HEK293T (cell line): ENCODE results near the gene URB1.

ENCODE experiments used
- CTCF ChIA-PET: fragments of 350-600 bp; formaldehyde crosslinking; extraction: SDS; loops from one replicate; lab custom pipeline; 2021; ENCODE audit warnings: antibody characterized with exemption, inconsistent platforms; lab: Yijun Ruan, JAX
- POLR2A ChIA-PET: fragments of 350-600 bp; formaldehyde crosslinking; extraction: SDS; loops from one replicate; lab custom pipeline; 2020; ENCODE audit warnings: antibody characterized with exemption, inconsistent platforms; lab: Yijun Ruan, JAX
- DNase-seq: peaks from one replicate; pipeline ENCODE4 v3.0.0; 2012; ENCODE audit warnings: mixed read lengths; ENCODE audit errors: extremely low spot score
- ARNT ChIP-seq: fragments of 450-650 bp; IDR thresholded peaks from 2 replicates; pipeline ENCODE4 v1.6.1; 2017; ENCODE audit warnings: mild to moderate bottlenecking
- BHLHE40 ChIP-seq: fragments of 450-650 bp; IDR thresholded peaks from 2 replicates; pipeline ENCODE4 v1.6.1; 2016; ENCODE audit warnings: mild to moderate bottlenecking, moderate library complexity, borderline replicate concordance
- CTBP1 ChIP-seq: fragments of 450-650 bp; IDR thresholded peaks from 2 replicates; pipeline ENCODE4 v1.6.1; 2016; ENCODE audit warnings: borderline replicate concordance
- ELF4 ChIP-seq: fragments of 450-650 bp; IDR thresholded peaks from 2 replicates; pipeline ENCODE4 v1.6.1; 2017; ENCODE audit warnings: antibody characterized with exemption
- FOXA1 ChIP-seq: fragments of 450-650 bp; IDR thresholded peaks from 2 replicates; pipeline ENCODE4 v1.6.1; 2016; ENCODE audit warnings: mild to moderate bottlenecking
- FOXK2 ChIP-seq: fragments of 450-650 bp; IDR thresholded peaks from 2 replicates; pipeline ENCODE4 v1.6.1; 2016; ENCODE audit warnings: mild to moderate bottlenecking
- FOXM1 ChIP-seq: fragments of 450-650 bp; IDR thresholded peaks from 2 replicates; pipeline ENCODE4 v1.6.1; 2017; ENCODE audit warnings: mild to moderate bottlenecking, borderline replicate concordance
- HDGF ChIP-seq: fragments of 450-650 bp; IDR thresholded peaks from 2 replicates; pipeline ENCODE4 v1.6.1; 2017; ENCODE audit warnings: antibody characterized with exemption, borderline replicate concordance
- L3MBTL2 ChIP-seq: fragments of 450-650 bp; conservative IDR thresholded peaks from 2 replicates; pipeline ENCODE4 v1.6.1; 2016; ENCODE audit warnings: mild to moderate bottlenecking
- LEF1 ChIP-seq: fragments of 450-650 bp; IDR thresholded peaks from 2 replicates; pipeline ENCODE4 v1.6.1; 2017; ENCODE audit warnings: mild to moderate bottlenecking, borderline replicate concordance
- NFRKB ChIP-seq: fragments of 450-650 bp; IDR thresholded peaks from 2 replicates; pipeline ENCODE4 v1.6.1; 2016; ENCODE audit warnings: mild to moderate bottlenecking, moderate library complexity
- SP1 ChIP-seq: fragments of 450-650 bp; IDR thresholded peaks from 2 replicates; pipeline ENCODE4 v1.6.1; 2017
- SUZ12 ChIP-seq: fragments of 450-650 bp; IDR thresholded peaks from 2 replicates; pipeline ENCODE4 v1.6.1; 2016; ENCODE audit warnings: mild to moderate bottlenecking
- TARDBP ChIP-seq: fragments of 450-650 bp; IDR thresholded peaks from 2 replicates; pipeline ENCODE4 v1.6.1; 2016
- ZNF384 ChIP-seq: fragments of 450-650 bp; IDR thresholded peaks from 2 replicates; pipeline ENCODE4 v1.6.1; 2016
- TF ChIP-seq, protein P1 (sequence below): fragments of 450-650 bp; IDR thresholded peaks from 2 replicates; pipeline ENCODE4 v1.6.1; 2016

The URB1 gene

DNA sequence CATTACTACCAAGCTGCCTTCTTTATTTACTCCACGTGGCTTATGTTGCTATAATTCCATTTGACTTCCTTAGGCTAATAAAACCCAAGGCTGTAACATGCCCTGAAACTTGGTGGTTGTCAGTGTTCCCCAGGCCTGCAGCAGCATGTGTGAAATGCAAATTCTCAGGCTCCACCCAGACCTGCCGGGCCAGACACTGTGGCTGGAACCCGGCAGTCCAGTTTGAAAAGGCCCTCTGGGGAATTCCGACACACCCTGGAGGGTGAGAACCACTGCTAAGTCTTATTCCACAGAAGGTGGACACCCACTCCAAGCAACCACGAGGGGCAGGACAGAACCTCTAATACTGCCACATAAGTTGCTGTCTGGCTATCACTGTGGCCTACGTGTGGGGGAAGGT is 41.4 kb downstream of the URB1 start:
- ChIA-PET POLR2A (no interaction called here), CTCF (no interaction called here)
- TF ChIP-seq NFRKB (no peak), CTBP1 (no peak), FOXA1 (no peak), ZNF384 (no peak), LEF1 (no peak), BHLHE40 (no peak), L3MBTL2 (no peak), FOXK2 (no peak), SP1 (no peak), SUZ12 (no peak), ELF4 (no peak)
- TF ChIP-seq, protein P1, sequence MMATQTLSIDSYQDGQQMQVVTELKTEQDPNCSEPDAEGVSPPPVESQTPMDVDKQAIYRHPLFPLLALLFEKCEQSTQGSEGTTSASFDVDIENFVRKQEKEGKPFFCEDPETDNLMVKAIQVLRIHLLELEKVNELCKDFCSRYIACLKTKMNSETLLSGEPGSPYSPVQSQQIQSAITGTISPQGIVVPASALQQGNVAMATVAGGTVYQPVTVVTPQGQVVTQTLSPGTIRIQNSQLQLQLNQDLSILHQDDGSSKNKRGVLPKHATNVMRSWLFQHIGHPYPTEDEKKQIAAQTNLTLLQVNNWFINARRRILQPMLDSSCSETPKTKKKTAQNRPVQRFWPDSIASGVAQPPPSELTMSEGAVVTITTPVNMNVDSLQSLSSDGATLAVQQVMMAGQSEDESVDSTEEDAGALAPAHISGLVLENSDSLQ, result no peak
- DNase-seq, result no peak

DNA sequence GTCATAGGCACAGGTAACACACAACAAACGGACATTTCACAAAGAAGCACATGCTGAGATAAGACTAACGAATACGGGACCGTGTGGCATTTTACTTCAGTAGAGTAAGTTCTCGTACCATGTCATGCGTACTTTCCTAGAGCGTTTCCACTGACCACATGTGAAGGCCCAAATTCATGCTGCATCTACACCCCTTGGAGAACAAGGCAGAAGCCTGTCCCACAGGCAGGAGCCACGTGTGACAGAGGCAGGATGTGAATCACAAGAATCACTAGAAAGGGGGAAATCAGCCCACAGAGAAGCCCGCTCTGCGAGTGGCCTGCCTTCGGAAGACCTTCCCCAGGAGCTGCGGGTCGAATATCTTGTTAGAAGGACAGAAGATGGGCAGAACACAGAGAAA is 41.8 kb downstream of the URB1 start:
- CTCF ChIA-PET, result no interaction called here
- POLR2A ChIA-PET, result no interaction called here
- no peak for TF ChIP-seq BHLHE40
- no peak for TF ChIP-seq LEF1
- no peak for TF ChIP-seq ARNT
- no peak for TF ChIP-seq CTBP1
- TF ChIP-seq SUZ12, result no peak
- TF ChIP-seq NFRKB, result no peak
- TF ChIP-seq L3MBTL2, result no peak
- TF ChIP-seq ZNF384, result no peak
- no peak for TF ChIP-seq FOXK2
- no peak for TF ChIP-seq FOXM1
- TF ChIP-seq TARDBP, result no peak
- TF ChIP-seq SP1, result no peak
- no peak for DNase-seq

DNA sequence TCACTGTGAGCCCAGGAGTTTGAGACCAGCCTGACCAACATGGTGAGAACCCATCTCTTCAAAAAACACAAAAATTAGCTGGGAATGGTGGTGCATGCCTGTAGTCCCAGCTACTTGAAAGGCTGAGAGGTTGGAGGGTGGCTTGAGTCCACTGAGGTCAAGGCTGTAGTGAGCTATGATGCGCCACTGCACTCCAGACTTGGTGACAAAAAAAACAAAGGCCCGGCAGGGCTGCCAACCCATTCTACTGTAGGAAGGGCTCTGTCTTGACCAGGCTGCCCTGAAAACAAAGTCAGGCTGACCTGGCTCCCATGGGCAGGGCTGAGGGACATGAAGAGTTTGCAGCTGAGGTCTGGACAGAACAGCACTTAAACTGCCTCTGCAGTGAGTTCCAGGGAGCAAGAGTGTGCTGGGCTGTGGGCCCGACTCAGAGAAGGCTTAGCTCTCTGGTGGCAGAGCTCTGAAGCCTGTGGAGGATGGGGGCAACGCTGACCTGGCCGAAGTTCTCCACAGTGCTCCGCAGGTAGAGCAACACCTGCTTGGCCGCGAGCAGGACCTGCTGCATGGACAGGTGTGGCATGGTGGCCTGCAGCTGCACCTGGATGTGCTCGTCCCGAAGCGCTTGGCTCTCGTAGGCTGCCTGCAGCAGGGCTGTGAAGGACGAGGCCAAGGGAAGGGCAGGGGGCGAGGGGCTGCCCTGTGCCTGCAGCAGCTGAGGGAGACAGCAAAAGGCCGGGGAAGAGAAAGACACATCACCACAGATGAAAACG is 42.4 kb downstream of the URB1 start:
- TF ChIP-seq SP1 (no peak), LEF1 (no peak), SUZ12 (no peak), BHLHE40 (no peak), ARNT (no peak), L3MBTL2 (no peak), HDGF (no peak), FOXA1 (no peak), CTBP1 (no peak), NFRKB (no peak), FOXK2 (no peak), TARDBP (no peak), ELF4 (no peak), FOXM1 (no peak), ZNF384 (no peak)
- TF ChIP-seq, protein P1, result no peak
- no peak for DNase-seq
- CTCF ChIA-PET, result no interaction called here
- POLR2A ChIA-PET, result no interaction called here

DNA sequence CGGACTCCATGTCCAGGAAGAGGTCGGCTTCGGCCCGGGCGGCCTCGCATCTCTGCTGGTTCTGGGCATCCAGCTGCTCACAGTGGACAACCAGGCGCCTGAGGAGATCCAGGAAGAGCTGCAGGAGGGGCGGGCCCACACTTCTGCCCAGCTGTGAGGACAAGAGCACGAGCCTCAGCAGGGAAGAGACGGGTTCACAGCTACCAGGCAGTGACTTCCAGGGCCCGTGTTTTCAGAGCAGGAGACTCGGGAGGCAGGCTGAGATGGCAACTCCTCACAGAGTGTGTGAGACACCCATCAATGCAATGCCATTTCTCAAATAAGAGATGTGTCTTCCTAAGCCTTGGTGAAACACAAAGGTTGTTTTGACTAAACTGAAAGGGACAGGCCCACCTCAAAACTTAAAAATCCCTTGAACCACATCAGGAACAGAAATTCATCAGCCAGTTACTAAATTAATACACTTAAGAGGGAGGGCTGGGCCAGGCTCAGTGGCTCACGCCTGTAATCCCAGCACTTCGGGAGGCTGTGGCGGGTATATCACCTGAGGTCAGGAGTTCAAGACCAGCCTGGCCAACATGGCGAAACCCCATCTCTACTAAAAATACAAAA is 43.4 kb downstream of the URB1 start:
- POLR2A ChIA-PET, result no interaction called here
- DNase-seq, result no peak
- CTCF ChIA-PET, result no interaction called here
- TF ChIP-seq HDGF, result no peak
- no peak for TF ChIP-seq ELF4
- TF ChIP-seq FOXM1, result no peak
- TF ChIP-seq FOXA1, result no peak
- TF ChIP-seq CTBP1, result no peak
- no peak for TF ChIP-seq L3MBTL2
- TF ChIP-seq FOXK2, result no peak
- TF ChIP-seq ZNF384, result no peak
- TF ChIP-seq ARNT, result no peak
- no peak for TF ChIP-seq LEF1

DNA sequence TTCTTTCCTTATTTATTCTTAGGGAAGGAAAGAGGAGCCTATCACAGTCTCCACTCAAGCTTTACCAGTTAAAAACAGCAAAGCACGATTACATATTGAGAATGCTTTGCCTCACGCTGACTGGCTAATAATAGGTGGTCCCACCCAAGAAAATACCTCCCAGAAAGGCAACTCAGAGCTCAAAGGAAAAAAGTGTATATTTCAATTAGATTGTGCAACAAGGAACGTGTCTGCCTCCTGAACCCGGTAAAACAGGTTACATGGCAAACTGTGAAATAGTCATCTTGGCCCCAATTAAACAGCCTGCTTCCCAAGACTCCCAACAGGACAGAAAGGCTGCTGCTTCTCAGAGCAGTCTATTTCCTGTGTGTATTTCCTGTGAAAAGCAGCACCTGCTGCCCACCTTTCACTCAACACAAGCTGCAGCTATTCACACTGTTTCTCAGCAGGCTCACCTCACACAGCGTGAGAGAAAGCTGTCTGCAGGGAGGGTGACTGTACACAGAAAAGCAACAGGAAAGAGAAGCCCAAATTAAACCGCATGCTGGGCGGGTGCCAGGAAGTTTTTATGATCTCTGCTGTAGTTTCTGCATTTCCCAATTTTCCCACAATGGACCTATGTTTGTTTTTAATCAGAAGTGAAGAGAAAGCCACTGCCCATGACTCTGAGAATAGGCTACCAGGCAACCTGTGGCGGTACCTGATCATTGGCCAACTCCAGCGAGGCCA is 44.0 kb downstream of the URB1 start:
- CTCF ChIA-PET, result no interaction called here

More for the DNA sequence above, 44.0 kb downstream of the URB1 start:
- TF ChIP-seq SUZ12 (no peak), CTBP1 (no peak), BHLHE40 (no peak), ELF4 (no peak), FOXM1 (no peak), ZNF384 (no peak), SP1 (no peak), L3MBTL2 (no peak), TARDBP (no peak), ARNT (no peak), FOXA1 (no peak), NFRKB (no peak), LEF1 (no peak), FOXK2 (no peak)
- TF ChIP-seq, protein P1, result no peak
- no peak for DNase-seq
- POLR2A ChIA-PET, result no interaction called here
